Measurements from ENCODE around the gene TUBB4B.

The TUBB4B gene

DNA sequence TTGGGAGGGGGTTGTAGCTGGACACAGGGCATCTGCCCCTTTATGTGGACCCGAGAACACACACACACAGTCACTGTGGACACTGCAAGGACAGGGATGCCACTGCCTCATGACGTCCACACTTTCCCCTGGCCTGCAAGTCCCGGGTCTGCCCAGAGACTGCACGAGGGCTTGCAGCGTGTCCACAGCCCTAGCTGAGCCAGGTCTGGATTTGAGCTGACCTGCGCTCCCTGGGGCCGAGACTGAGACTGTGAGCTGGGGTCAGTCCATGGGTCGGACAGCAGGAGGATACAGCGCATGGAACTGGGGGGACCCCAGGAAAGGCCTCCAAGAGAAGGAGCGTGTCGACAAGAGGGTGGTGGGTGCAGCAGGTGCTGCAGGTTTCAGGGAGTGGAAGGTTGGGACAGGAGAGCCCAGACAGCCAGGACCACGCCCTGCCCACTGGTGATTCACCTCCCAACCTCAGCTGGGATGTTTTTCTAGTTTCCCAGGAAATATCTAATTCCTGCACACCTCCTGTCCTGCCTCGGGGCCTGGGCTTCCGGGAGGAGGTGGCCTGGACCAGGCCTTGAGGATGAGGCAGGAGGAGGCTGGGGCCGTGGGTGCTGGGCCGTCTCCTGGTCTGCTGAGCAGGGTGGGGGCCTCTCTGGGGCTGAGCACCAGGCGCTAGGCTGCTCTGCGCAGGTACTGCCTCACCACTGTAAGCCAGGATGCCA lies 14.6 kb upstream of the TUBB4B start:
- no peak for DNase-seq

DNA sequence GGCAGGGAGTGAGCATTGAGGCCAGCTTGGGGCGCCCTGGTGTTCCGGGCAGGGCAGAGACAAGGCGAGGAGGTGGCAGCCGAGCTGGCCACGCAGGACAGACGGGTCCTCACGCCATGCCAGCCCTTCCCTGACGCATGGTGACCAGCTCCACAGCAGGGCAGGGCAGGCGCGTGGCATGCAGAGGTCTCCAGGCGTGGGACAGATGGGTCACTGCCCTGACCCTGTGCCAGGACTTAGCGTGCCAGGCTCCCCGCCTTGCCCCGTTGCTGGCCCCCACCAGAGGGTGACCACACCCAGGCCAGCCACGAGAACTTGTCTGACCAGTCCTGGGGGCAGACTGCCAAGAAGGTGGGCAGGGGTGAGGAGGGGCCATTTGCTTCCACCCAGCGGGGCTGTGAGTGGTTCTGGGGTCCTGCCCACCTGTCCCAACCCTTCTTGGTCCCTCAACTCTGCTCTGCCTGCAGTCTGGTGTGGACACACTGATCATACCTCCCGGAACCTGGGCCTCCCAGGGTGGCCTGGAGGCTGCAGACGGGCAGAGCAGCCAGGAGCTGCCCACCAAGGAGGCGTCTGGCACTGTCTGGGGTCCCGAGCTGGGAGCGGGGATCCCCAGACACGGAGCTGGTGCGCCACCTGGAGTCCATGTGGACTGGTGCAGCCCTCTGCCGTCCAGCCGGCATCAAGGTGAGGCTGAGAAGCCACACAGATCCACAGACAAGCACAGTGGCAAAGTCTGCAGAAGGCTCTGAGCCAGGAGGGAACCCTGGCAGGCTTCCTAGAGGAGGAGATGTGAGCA lies 13.8 kb upstream of the TUBB4B start, which contains the start of gene RNF224:
RNF224 (plus strand) TSS at position 449 of the 799 bp plus-strand sequence. CDS start 834 bp downstream, outside the sequence.
- peak; percentile 31 for DNase-seq

DNA sequence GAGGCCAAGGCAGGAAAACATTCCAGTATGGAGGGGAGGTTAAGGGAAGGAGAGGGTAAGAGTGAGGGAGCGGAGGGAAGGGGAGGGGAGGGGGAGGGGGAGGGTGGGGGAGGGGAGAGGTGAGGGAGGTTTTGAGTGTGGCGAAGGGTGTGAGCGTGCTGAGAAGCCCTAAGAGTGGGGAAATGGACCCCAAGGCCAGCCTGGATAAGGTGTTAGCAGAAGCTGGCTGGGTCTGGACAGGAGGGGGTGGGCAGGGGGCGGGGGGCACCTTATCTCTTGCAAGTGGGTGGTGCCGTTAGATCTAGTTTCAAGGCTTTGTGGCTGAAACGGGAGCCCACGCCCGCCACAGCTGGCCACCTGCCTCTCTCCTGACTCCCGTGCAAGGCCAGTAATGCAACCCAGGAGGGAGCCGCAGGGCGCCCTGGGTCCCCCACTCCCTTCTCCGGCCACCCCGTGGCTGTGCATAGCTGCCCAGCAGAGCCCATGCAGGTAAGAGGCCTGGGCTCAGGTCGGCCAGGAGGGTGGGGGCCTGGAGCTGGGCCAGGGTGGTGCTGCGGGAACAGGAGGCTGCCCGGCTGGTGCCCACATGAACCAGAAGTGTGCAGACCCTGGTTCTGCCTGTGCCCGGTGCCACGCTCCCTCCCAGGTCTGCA lies 13.1 kb upstream of the TUBB4B start:
- DNase-seq: no peak

DNA sequence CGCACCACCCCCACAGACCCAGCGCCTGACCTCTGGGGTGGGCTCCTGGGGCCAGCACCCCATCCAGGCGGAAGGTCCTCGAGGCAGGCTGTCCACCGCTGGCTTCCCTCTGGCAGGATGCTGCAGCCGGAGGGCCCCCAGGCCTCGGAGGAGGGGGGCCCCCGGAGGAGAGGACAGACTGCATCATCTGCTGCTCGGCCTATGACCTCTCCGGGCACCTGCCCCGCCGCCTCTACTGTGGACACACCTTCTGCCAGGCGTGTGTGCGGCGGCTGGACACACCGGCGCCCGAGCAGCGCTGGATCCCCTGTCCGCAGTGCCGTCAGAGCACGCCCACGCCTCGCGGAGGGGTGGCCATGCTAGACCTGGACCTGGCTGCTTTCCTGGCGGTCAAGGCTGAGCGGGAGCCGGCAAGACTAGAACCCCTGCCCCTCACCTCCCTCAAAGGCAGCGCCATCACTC lies 12.6 kb upstream of the TUBB4B start:
- no peak for DNase-seq

DNA sequence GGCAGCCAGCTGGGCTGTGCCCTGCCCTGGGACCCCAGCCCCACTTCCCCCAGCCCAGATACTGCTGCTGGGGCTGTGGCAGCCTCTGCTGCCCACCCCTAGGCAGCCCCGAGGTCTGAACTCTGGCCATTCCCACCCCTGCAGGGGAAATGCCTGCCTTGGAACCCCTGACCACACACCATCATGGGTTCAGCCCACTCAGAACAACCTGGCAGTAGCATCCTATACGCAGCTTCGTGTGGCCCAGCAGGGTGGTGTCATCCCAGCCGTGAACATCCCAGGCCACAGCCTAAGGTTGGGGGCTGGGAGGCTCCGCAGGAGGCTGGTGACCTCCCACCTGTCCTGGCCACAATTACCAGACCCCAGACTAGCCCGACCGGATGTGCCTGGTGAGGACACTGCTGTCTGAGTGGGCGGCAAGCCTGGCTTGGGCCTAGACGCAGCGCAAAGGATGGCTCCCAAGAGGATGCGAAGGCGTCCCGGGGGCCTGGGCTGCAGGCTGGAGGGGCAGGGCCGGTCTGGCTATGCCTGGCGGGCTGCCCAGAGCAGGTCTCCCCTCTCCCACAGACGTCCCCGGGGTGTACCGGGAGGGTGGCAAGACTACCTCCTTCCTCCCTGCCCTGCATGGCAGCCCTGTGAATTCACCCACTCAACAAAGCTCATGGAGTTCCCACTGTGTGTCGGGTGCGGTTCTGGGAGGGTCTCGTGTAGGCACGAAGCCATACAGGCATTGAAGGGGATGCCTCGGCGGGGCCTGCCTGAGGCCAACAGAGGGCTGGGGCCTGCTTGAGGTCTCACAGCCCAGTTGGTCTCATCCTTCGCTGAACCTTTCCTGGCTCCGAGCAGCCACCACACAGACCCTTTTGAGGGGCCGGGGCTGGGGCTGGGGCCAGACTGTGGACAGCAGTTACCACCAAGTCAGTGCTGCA lies 11.9 kb upstream of the TUBB4B start:
- DNase-seq: no peak

DNA sequence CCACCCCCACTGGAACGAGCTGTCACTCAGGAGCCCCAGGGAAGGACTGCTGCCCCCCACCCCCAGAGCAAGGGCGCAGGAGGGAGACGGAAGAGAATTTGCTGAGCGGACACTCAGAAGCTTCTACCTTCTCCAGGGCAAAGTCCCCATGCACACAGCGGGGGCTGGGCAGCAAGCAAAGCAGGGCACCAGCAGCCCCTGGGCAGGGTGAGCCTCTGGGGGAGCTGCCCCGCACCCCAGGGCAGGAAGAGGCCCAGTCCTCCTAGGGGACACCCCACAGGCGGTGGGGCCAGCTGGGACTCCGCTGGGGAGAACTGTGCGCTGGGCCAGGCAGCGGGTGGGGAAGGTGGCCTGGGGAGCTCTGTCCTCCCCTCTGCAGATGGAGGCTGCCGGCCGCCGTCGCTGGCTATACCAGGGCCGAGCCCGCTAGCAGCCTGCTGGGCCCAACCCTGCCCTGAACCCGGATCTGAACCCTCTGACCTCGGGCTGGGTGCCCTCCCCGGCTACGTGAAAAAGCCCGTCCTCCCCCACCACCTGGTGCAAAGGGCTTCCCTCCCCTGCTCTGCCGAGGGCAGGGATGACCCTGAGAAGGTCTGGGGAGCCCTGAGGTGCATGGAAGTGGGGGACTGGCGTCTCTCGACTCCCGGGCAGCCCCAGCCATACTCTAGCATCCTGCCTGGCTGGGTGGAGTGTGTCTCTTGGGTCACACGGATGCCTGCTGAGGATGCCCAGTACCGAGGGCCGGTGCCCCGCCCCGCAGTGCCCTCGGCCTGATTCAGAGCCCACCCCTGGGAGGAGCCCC lies 11.0 kb upstream of the TUBB4B start:
- DNase-seq: no peak

DNA sequence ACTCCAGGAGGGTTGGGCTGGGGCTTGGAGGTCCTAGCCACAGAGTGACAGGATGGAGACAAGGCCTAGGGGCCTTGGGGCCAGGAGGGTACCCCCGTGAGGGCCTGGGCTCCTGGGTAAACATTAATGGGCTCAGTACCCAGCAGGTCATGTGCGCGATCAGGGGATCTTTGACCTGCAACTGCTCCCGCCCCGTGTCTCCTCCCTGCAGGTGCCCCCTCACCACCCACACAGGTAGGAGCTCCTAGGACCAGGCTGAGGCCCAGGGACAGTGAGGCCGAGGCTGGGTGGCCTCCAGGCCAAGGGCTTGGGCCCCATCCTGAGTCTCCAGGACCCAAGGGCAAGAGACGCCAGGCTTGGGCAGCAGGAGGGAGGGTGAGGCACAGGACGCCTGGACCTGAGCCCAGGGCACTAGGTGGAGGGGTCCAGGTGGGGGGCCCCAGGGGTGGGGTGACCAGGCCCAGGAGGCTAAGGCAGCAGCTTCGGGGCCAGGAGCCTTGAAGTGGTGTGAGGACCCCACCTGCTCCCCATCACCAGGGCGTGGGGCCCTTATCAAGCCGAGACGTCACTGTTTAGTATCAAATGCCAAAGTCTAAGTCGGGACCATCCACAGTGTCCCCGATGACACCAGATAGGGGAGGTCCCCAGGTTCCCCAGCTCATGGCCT lies 10.2 kb upstream of the TUBB4B start, which contains the start of gene SLC34A3:
SLC34A3 (plus strand) TSS at position 197 of the 667 bp plus-strand sequence. CDS start 802 bp downstream, outside the sequence.
- DNase-seq: no peak

DNA sequence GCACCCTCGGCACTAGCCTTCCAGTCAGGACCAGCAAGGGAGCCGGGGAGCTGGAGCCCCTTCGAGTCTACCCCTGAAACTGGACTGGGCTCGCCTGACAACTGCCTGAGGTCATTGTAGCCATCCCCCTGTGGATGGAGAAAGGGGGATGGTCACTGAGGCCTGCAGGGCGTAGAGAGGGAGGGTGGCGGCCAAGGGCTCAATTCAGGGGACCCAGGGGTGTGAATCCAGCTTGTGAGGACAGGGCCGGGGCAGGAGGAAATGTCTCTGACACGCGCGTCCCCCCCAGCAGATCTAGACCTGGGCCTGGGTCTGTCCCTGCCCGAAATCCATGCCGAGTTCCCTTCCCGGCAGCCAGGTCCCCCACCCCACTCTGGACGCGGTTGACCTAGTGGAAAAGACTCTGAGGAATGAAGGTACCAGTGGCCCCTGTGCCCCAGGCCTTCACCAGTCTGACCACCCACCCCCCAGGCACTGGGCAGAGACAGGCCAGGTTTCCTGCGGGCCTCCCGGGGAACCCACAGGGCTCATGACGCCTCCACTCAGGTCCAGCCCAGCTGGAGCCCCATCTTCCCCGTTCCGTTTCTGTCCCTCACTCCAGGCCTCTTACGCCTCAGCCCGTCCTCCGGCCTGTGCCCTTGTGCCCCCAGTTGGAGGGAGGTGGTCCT lies 9.6 kb upstream of the TUBB4B start:
- no peak for DNase-seq

DNA sequence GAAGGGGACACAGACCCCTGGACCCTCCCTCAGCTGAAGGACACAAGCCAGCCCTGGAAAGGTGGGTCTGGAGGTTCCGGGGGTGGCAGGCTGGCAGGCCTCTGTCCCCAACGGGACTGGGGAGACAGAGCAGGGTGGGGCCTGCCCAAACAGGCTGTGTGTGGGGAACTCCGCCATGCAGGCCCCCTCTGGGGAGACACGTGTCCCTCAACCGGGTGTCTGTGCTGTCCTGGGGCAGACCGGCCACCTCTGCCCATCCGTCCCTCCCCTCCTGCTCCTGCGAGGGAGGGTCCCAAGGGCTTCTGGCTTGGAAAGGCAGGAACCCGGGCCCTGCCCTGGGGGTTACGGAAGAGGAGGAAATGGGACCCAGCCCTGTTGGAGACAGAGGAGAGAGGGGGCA lies 9.0 kb upstream of the TUBB4B start:
- no peak for DNase-seq

DNA sequence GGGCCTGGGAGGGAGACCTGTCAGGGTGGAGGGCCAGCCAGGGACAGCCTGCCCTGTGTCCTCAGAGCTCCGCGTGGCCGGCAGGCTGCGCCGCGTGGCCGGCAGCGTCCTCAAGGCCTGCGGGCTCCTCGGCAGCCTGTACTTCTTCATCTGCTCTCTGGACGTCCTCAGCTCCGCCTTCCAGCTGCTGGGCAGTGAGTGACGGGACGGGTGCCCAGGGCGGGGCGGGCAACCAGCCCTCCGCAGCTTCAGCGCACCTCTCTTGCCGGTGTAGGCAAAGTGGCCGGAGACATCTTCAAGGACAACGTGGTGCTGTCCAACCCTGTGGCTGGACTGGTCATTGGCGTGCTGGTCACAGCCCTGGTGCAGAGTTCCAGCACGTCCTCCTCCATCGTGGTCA lies 8.6 kb upstream of the TUBB4B start:
- DNase-seq: no peak

DNA sequence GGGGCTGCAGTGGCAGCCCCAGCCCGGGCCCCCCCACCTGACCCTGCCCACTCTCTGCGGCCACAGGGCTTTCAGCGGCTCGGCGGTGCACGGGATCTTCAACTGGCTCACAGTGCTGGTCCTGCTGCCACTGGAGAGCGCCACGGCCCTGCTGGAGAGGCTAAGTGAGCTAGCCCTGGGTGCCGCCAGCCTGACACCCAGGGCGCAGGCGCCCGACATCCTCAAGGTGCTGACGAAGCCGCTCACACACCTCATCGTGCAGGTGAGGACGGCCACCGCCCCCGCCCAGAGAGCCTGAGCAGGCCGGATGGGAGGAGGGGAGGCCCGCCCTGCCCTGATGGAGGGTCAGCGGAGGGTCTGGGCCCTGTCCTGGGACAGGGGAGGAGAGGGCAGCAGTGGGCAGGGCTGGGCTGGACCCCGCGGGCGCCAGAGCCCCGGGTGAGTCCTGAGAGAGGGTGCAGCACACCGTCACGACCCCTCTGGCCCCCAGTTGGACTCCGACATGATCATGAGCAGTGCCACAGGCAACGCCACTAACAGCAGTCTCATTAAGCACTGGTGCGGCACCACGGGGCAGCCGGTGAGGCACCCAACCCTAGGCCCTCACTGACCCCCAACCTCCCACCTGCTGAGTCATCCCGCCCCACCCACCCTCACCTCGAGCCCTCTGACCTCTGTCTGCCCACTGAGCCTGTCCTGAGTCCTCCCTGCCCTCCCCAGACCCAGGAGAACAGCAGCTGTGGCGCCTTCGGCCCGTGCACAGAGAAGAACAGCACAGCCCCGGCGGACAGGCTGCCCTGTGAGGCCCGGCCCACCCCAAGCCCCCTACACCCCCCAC lies 7.7 kb upstream of the TUBB4B start:
- DNase-seq: no peak

DNA sequence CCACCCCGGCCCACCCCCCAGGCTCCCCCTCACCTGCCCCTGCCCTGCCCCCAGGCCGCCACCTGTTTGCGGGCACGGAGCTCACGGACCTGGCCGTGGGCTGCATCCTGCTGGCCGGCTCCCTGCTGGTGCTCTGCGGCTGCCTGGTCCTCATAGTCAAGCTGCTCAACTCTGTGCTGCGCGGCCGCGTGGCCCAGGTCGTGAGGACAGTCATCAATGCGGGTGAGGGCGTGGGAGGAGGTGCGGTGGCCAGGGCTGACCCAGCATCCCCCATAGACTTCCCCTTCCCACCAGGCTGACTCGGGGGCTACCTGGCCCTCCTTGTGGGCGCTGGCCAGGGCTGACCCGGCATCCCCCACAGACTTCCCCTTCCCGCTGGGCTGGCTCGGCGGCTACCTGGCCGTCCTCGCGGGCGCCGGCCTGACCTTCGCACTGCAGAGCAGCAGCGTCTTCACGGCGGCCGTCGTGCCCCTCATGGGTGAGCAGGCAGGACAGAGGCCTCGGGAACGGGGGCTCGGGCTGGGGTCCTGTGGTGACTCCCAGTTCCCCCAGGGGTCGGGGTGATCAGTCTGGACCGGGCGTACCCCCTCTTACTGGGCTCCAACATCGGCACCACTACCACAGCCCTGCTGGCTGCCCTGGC lies 6.9 kb upstream of the TUBB4B start:
- no peak for DNase-seq

DNA sequence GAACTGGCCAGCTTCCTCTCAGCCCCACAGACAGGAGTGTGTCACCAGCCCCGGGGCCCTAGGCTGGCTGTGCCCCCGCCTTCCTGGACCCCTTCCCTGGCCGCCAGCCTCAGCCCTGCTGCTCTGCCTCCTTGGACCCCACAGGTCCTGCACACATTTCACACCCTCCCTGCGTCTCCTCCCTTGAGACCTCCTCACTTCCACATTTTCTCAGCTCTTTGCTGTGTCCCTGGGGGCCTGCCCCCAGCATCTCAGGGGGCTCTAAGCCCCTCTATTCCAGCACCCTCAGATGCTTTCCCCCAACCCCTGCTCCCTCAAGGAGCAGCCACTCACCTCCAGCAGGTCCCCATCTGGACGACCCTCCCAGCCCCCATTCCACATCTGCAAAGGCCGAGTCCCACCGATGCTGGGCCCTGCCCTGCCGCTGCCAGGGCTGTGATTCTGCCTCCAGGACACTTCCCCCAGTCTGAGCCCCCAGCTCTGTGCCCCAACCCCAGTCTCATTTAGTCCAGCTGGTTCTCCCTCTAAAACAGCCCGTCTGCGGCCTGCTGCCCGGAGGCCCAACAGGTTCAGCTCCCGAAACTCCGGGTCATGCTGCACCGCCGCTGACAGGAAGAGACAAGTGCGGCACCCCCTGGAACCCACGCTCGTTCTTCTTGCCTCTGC lies 6.2 kb upstream of the TUBB4B start:
- DNase-seq: no peak

DNA sequence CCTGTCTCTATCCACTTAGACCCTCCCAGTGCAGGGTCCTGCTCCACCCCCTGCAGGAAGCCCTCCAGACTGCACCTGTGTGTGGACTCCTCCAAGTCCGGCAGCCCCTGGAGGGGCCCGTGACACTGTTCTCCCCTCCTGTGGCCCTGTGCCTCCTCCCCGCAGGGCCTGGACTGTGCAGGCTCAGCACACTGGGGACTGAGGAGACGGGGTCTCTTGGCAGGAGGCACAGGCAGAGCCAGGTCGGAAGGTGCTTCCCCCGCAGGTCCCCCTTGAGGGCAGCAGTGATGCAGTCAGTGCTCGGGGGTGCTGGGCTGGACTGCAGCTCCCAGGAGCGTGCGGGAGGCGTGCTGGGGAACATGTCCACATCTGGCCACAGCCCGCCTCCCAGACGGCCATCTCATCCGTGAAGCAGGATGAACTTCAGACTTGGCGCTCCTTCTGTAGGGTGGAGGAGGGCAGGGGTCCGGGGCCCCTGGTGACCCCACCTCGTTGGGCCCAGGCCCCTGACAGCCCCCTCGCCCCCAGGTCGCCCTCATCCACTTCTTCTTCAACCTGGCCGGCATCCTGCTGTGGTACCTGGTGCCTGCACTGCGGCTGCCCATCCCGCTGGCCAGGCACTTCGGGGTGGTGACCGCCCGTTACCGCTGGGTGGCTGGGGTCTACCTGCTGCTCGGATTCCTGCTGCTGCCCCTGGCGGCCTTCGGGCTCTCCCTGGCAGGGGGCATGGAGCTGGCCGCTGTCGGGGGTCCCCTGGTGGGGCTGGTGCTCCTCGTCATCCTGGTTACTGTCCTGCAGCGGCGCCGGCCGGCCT lies 5.5 kb upstream of the TUBB4B start:
- DNase-seq: no peak

DNA sequence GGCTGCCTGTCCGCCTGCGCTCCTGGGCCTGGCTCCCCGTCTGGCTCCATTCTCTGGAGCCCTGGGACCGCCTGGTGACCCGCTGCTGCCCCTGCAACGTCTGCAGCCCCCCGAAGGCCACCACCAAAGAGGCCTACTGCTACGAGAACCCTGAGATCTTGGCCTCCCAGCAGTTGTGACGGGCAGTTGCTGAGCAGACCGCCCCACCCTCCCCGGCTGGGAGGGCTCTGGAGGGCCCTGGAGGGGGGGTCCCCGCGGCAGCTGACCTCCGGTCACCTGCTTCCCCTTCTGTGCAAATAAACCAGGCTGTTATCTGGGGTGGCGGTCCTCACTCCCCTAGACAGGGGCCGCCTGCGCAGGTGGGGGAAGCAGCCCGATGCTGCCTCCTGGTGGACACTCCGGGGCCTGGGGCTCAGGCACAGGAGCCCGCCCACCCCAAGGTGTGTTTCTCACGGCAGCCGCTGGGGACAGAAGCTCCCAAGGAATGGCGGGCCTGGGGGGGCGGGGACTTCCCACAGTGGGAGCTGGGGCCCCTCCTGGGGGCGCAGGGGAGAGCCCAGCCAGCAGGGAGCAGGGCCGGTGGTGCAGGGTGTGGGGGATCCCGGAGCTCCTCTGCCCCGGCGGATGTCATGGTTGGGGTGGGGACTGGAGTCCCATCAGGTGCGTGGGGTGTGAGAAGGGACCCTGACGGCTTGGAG lies 4.7 kb upstream of the TUBB4B start:
- DNase-seq: peak; percentile 79

DNA sequence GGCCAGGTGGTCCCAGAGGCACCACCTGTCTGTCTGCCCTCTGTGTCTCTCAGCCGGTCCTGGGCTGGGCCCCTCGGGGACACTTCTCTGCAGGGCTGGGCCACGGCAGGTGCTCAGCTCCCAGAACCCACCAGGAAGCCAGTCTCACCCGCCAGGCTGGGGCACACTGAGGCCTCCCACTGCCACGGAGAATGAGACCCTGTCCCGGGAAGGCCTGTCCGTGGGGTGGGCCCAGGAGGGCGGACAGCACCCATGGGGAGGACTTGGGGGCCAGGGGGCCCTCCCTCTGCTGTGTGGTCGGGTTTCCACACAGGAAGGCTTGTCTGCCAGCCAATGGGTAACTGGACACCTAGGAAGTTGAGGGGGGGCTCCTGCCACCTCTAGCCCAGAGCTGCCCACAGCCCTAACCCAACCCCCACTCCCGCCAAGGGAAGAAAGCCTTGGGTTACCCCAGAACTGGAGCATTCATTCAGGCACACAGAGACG lies 4.1 kb upstream of the TUBB4B start:
- no peak for DNase-seq
